H9 (cell line): Measurements from ENCODE around the gene GFER. TPM values are rescaled to one million over a fixed set of nuclear protein-coding genes. Genes with fewer than 3 reads are reported as not detected.

Source experiments
- DNase-seq: peaks from one replicate; pipeline ENCODE4 v3.0.0-alpha.2; 2017
- H2AFZ ChIP-seq: one replicate; pipeline ENCODE4 v1.6.1; 2013; ENCODE audit warnings: mild to moderate bottlenecking, low read length, control low read depth, moderate library complexity
- H2AK5ac ChIP-seq: 2 replicates; pipeline ENCODE4 v1.6.1; 2013; ENCODE audit warnings: low read length, control low read depth, mixed read lengths; ENCODE audit not compliant: insufficient read length
- H2BK120ac ChIP-seq: one replicate; pipeline ENCODE4 v1.6.1; 2013; ENCODE audit warnings: low read depth, mild to moderate bottlenecking, low read length, control low read depth, inconsistent platforms; ENCODE audit not compliant: poor library complexity, severe bottlenecking
- H2BK12ac ChIP-seq: 2 replicates; pipeline ENCODE4 v1.6.1; 2013; ENCODE audit warnings: low read length, control low read depth, mixed read lengths, low read depth; ENCODE audit not compliant: insufficient read length
- H2BK15ac ChIP-seq: 2 replicates; pipeline ENCODE4 v1.6.1; 2013; ENCODE audit warnings: low read depth, low read length, control low read depth
- H2BK20ac ChIP-seq: one replicate; pipeline ENCODE4 v1.6.1; 2013; ENCODE audit warnings: low read depth, mild to moderate bottlenecking, low read length, control low read depth, inconsistent platforms; ENCODE audit not compliant: poor library complexity, severe bottlenecking
- H2BK5ac ChIP-seq: 2 replicates; pipeline ENCODE4 v1.6.1; 2013; ENCODE audit warnings: low read length, control low read depth, mixed read lengths; ENCODE audit not compliant: insufficient read length
- H3K14ac ChIP-seq: 2 replicates; pipeline ENCODE4 v1.6.1; 2013; ENCODE audit warnings: low read length, control low read depth; ENCODE audit not compliant: insufficient read depth
- H3K18ac ChIP-seq: 2 replicates; pipeline ENCODE4 v1.6.1; 2013; ENCODE audit warnings: low read depth, mild to moderate bottlenecking, mixed read lengths, low read length, control low read depth; ENCODE audit not compliant: insufficient read length
- H3K23ac ChIP-seq: 2 replicates; pipeline ENCODE4 v1.6.1; 2013; ENCODE audit warnings: low read length, control low read depth, mixed read lengths, low read depth; ENCODE audit not compliant: insufficient read length
- H3K23me2 ChIP-seq: 2 replicates; pipeline ENCODE4 v1.6.1; 2013; ENCODE audit warnings: low read depth, mild to moderate bottlenecking, mixed read lengths, low read length, control low read depth; ENCODE audit not compliant: insufficient read length, poor library complexity, severe bottlenecking
- H3K27ac ChIP-seq: 2 replicates; pipeline ENCODE4 v1.5.1; 2013; ENCODE audit warnings: low read length, control low read depth, mixed read lengths, low read depth; ENCODE audit not compliant: insufficient read length
- H3K27me3 ChIP-seq: 2 replicates; pipeline ENCODE4 v1.6.1; 2013; ENCODE audit warnings: low read length, control low read depth, inconsistent platforms; ENCODE audit not compliant: insufficient read depth
- H3K4ac ChIP-seq: 2 replicates; pipeline ENCODE4 v1.6.1; 2013; ENCODE audit warnings: low read depth, mild to moderate bottlenecking, control low read depth, inconsistent platforms, low read length, moderate library complexity
- H3K4me1 ChIP-seq: 2 replicates; pipeline ENCODE4 v1.6.1; 2013; ENCODE audit warnings: low read length, control low read depth, inconsistent platforms; ENCODE audit not compliant: insufficient read depth
- H3K4me2 ChIP-seq: 2 replicates; pipeline ENCODE4 v1.6.1; 2013; ENCODE audit warnings: low read length, control low read depth, mixed read lengths; ENCODE audit not compliant: insufficient read length, insufficient read depth
- H3K56ac ChIP-seq: 2 replicates; pipeline ENCODE4 v1.6.1; 2013; ENCODE audit warnings: low read depth, mild to moderate bottlenecking, mixed read lengths, low read length, control low read depth; ENCODE audit not compliant: insufficient read length
- H3K79me1 ChIP-seq: 2 replicates; pipeline ENCODE4 v1.6.1; 2013; ENCODE audit warnings: low read depth, mild to moderate bottlenecking, moderate library complexity, low read length, control low read depth, inconsistent platforms; ENCODE audit not compliant: insufficient read depth, poor library complexity, severe bottlenecking
- H3K79me2 ChIP-seq: 2 replicates; pipeline ENCODE4 v1.6.1; 2013; ENCODE audit warnings: low read length, control low read depth, inconsistent platforms; ENCODE audit not compliant: insufficient read depth
- H3K9ac ChIP-seq: 2 replicates; pipeline ENCODE4 v1.6.1; 2013; ENCODE audit warnings: low read length, control low read depth, mixed read lengths; ENCODE audit not compliant: insufficient read length; ENCODE audit errors: extremely low read depth
- H3K9me3 ChIP-seq: one replicate; pipeline ENCODE4 v1.6.1; 2013; ENCODE audit warnings: low read depth, low read length, inconsistent platforms; ENCODE audit not compliant: control insufficient read depth
- H3T11ph ChIP-seq: one replicate; pipeline ENCODE4 v1.6.1; 2013; ENCODE audit warnings: mild to moderate bottlenecking, low read length, control low read depth, inconsistent platforms
- H4K20me1 ChIP-seq: one replicate; pipeline ENCODE4 v1.6.1; 2013; ENCODE audit not compliant: control insufficient read depth, insufficient read length, insufficient read depth
- H4K5ac ChIP-seq: 2 replicates; pipeline ENCODE4 v1.6.1; 2013; ENCODE audit warnings: low read depth, mild to moderate bottlenecking, mixed read lengths, low read length, control low read depth; ENCODE audit not compliant: insufficient read length
- H4K8ac ChIP-seq: replicated peaks from 2 replicates; pipeline ENCODE4 v1.6.1; 2013; ENCODE audit warnings: low read length, control low read depth, mixed read lengths, low read depth; ENCODE audit not compliant: insufficient read length
- H4K91ac ChIP-seq: 2 replicates; pipeline ENCODE4 v1.6.1; 2013; ENCODE audit warnings: low read depth, mild to moderate bottlenecking, moderate library complexity, mixed read lengths, low read length, control low read depth; ENCODE audit not compliant: insufficient read length
- H3K27ac Mint-ChIP-seq, 3 experiments: 2 replicates in 2 of 3; 3 replicates in 1 of 3; pipeline ENCODE4 v1.8.0; 2020 to 2021; ENCODE audit warnings: mixed read lengths in 3 of 3, mild to moderate bottlenecking in 1 of 3, moderate library complexity in 1 of 3
- H3K27me3 Mint-ChIP-seq: 2 replicates; pipeline ENCODE4 v1.8.0; 2021; ENCODE audit warnings: low read depth, mild to moderate bottlenecking, moderate library complexity, mixed read lengths
- H3K36me3 Mint-ChIP-seq, 3 experiments: 2 replicates in 2 of 3; 3 replicates in 1 of 3; pipeline ENCODE4 v1.8.0; 2020 to 2021; ENCODE audit warnings: low read depth in 3 of 3, mixed read lengths in 3 of 3; ENCODE audit not compliant: insufficient read depth in 1 of 3
- H3K4me1 Mint-ChIP-seq, 2 experiments: 2 replicates each; pipeline ENCODE4 v1.8.0; 2020; ENCODE audit warnings: mixed read lengths in 2 of 2
- H3K4me3 Mint-ChIP-seq, 2 experiments: 2 replicates in 1 of 2; 3 replicates in 1 of 2; pipeline ENCODE4 v1.8.0; 2020 to 2021; ENCODE audit warnings: mild to moderate bottlenecking in 2 of 2, mixed read lengths in 2 of 2, moderate library complexity in 1 of 2
- H3K9me3 Mint-ChIP-seq, 2 experiments: 2 replicates in 1 of 2; 3 replicates in 1 of 2; pipeline ENCODE4 v1.8.0; 2020; ENCODE audit warnings: mild to moderate bottlenecking in 2 of 2, mixed read lengths in 2 of 2, moderate library complexity in 1 of 2
- WGBS: extraction: QIAGEN DNeasy Blood & Tissue Kit; methylation state at CpG from one replicate; pipeline ENCODE4 v1.1.7; 2013; ENCODE audit warnings: missing lambda C conversion rate, low lambda C conversion rate, mixed read lengths; ENCODE audit not compliant: insufficient read length; ENCODE audit errors: extremely low coverage; 5-methylcytosine and 5-hydroxymethylcytosine counted together
- total RNA-seq: library from RNA; stranded (reverse); gene quantifications from 2 replicates; pipeline ENCODE4 v1.2.1, GENCODE V29; 2021
- TF ChIP-seq, protein P1 (sequence below): fragments of 200-600 bp; sonication (generic); conservative IDR thresholded peaks from 3 replicates; pipeline ENCODE4 v1.8.0; 2021; ENCODE audit warnings: antibody characterized with exemption, mild to moderate bottlenecking

The GFER gene
- total RNA-seq, 1 experiment from 2014 or later, result 49.1 TPM

GRCh38 chr16:1947369-1947670 lies 36.7 kb upstream of the GFER start:
- Histone ChIP-seq H2BK15ac (no peak overlapping the region), H3K79me2 (no peaks in the 10 kb centered on the region), H3K9ac (no peak overlapping the region), H3K4me2 (no peak overlapping the region), H3K23ac (no peak overlapping the region), H3K4me1 (peaks cover 2% of the 10 kb centered on the region; the same call in 1 of the 2 replicates), H3K14ac (no peak overlapping the region), H3K4ac (no peak overlapping the region), H4K20me1 (no peaks in the 10 kb centered on the region), H3K23me2 (peaks cover 5% of the 10 kb centered on the region), H3K56ac (no peak overlapping the region), H3K27ac (no peak overlapping the region), H2BK20ac (no peak overlapping the region), H3K79me1 (no peaks in the 10 kb centered on the region), H4K5ac (no peak overlapping the region), H3K9me3 (no peaks in the 10 kb centered on the region), H3T11ph (no peak overlapping the region), H2BK5ac (no peak overlapping the region), H2AFZ (no peak overlapping the region), H2AK5ac (no peak overlapping the region), H4K91ac (no peak overlapping the region), H3K18ac (no peak overlapping the region), H2BK12ac (no peak overlapping the region), H4K8ac (no peak overlapping the region), H2BK120ac (no peak overlapping the region), H3K27me3 (no peaks in the 10 kb centered on the region)
- no peak for DNase-seq
- H3K36me3 Mint-ChIP-seq, result no peaks in the 10 kb centered on the region; a peak in 1 of 7 replicates
- TF ChIP-seq, protein P1, sequence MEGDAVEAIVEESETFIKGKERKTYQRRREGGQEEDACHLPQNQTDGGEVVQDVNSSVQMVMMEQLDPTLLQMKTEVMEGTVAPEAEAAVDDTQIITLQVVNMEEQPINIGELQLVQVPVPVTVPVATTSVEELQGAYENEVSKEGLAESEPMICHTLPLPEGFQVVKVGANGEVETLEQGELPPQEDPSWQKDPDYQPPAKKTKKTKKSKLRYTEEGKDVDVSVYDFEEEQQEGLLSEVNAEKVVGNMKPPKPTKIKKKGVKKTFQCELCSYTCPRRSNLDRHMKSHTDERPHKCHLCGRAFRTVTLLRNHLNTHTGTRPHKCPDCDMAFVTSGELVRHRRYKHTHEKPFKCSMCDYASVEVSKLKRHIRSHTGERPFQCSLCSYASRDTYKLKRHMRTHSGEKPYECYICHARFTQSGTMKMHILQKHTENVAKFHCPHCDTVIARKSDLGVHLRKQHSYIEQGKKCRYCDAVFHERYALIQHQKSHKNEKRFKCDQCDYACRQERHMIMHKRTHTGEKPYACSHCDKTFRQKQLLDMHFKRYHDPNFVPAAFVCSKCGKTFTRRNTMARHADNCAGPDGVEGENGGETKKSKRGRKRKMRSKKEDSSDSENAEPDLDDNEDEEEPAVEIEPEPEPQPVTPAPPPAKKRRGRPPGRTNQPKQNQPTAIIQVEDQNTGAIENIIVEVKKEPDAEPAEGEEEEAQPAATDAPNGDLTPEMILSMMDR, result no peak
- peaks cover 10 to 15% of the 10 kb centered on the region in 2 experiments for H3K4me1 Mint-ChIP-seq
- no CpG with 5 or more reads among the region's 9 CpGs for WGBS
- H3K27me3 Mint-ChIP-seq, result peaks cover 1% of the 10 kb centered on the region; the same call in 1 of the 2 replicates
- H3K9me3 Mint-ChIP-seq, result peaks cover 0 to 3% of the 10 kb centered on the region in 2 experiments; a peak in 1 of 5 replicates
- peak overlapping the region in 1 of 3 experiments; percentile 40; a peak in 2 of 7 replicates for H3K27ac Mint-ChIP-seq
- H3K4me3 Mint-ChIP-seq, result no peak overlapping the region
